ENCODE results near the gene AUTS2.

GRCh38 chr7:69844264-69844868, 246.1 kb downstream of the AUTS2 start:
- no peak for TF ChIP-seq ZNF274 (IDR thresholded peaks at IDR 0.05; ENCODE audit: low read depth, low read length)
- TF ChIP-seq YY1 (IDR thresholded peaks at IDR 0.05; ENCODE audit: insufficient read depth, insufficient read length), result no peak
- TF ChIP-seq SUZ12 (IDR thresholded peaks at IDR 0.05; ENCODE audit: extremely low read depth, insufficient read depth, insufficient read length), result no peak
